ENCODE results near the gene EVI5.

- no peak for TF ChIP-seq POLR2A (IDR thresholded peaks at IDR 0.05)
- TF ChIP-seq CTCF (IDR thresholded peaks at IDR 0.05) = no peak
These were observed 83.8 kb downstream of the EVI5 start for GRCh38 chr1:92701147-92701546.

Measured in body of pancreas (tissue), 4 donors.